Activated naive CD8-positive, alpha-beta T cell treated with anti-CD3 and anti-CD28 coated beads, Interleukin-2, amount 10 ng/mL, durations not matched to agents 7 days and 5 days (primary cell): ENCODE results near the gene NOP14. TPM values are rescaled to one million over a fixed set of nuclear protein-coding genes. Genes with fewer than 3 reads are reported as not detected.
A peak's percentile ranks its signal among the peaks of the same experiment; 100 is the strongest.
"Not testable (repeated sequence)": the region's sequence is repeated elsewhere in the genome, so short reads cannot be mapped to it uniquely, and the experiment has no call there.

Experiments
- ATAC-seq: fragments of 150-1000 bp; cut with Tn5 transposase; one replicate; pipeline ENCODE4 v1.10.0; 2021; ENCODE audit warnings: low read depth, moderate library complexity
- POLR2A ChIA-PET: fragments of 350-600 bp; sonication (Branson Sonifier 250); formaldehyde crosslinking; loops from one replicate; lab custom pipeline; 2021; ENCODE audit warnings: antibody characterized with exemption; lab: Charles Lee
- DNase-seq: peaks from one replicate; pipeline ENCODE4 v3.0.0; 2021
- H3K27ac Mint-ChIP-seq: one replicate; pipeline ENCODE4 v1.8.0; 2022; ENCODE audit warnings: mild to moderate bottlenecking, mixed read lengths
- H3K27me3 Mint-ChIP-seq: one replicate; pipeline ENCODE4 v1.8.0; 2022; ENCODE audit warnings: mild to moderate bottlenecking, moderate library complexity, mixed read lengths
- H3K36me3 Mint-ChIP-seq: one replicate; pipeline ENCODE4 v1.8.0; 2021; ENCODE audit warnings: mild to moderate bottlenecking, mixed read lengths
- H3K4me1 Mint-ChIP-seq: one replicate; pipeline ENCODE4 v1.8.0; 2021; ENCODE audit warnings: mixed read lengths
- H3K4me3 Mint-ChIP-seq: one replicate; pipeline ENCODE4 v1.8.0; 2022; ENCODE audit warnings: mild to moderate bottlenecking, moderate library complexity, mixed read lengths
- H3K9me3 Mint-ChIP-seq: one replicate; pipeline ENCODE4 v1.8.0; 2021; ENCODE audit warnings: mixed read lengths
- total RNA-seq, 2 experiments: library from RNA; stranded (reverse); gene quantifications; one replicate each; pipeline ENCODE4 v1.2.3, GENCODE V29; 2021

NOP14 gene
- total RNA-seq, 2 experiments from 2014 or later, result 36.8 to 40.3 TPM

DNA sequence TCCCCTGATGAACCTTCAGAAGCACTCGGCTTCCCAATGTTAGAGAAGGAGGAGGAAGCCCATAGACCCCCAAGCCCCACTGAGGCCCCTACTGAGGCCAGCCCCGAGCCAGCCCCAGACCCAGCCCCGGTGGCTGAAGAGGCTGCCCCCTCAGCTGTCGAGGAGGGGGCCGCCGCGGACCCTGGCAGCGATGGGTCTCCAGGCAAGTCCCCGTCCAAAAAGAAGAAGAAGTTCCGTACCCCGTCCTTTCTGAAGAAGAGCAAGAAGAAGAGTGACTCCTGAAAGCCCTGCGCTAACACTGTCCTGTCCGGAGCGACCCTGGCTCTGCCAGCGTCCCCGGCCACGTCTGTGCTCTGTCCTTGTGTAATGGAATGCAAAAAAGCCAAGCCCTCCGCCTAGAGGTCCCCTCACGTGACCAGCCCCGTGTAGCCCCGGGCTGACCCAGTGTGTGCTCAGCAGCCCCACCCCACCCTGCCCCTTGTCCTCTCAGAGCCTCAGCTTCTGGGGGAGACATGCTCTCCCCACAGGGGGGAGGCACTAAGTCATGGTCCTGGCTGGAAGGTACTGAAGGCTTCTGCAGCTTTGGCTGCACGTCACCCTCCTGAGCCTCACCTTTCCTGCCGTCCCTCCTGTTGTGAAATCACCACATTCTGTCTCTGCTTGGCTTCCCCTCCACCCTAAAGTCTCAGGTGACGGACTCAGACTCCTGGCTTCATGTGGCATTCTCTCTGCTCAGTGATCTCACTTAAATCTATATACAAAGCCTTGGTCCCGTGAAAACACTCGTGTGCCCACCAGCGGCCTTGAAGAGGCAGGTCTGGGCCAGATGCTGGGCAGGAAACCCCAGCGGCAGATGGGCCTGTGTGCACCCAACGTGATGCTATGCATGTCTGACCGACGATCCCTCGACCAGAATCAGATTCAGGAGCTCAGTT, 34.7 kb downstream of the NOP14 start:
- peaks cover 19% of the 10 kb centered on the region for H3K4me1 Mint-ChIP-seq
- no peak overlapping the region for H3K4me3 Mint-ChIP-seq
- no peaks in the 10 kb centered on the region for H3K27me3 Mint-ChIP-seq
- DNase-seq, result peak; percentile 23
- POLR2A ChIA-PET, result no interaction called here
- H3K36me3 Mint-ChIP-seq, result peaks cover 16% of the 10 kb centered on the region
- no peaks in the 10 kb centered on the region for H3K9me3 Mint-ChIP-seq
- no peak for ATAC-seq
- peak overlapping the region; percentile 54 for H3K27ac Mint-ChIP-seq

DNA sequence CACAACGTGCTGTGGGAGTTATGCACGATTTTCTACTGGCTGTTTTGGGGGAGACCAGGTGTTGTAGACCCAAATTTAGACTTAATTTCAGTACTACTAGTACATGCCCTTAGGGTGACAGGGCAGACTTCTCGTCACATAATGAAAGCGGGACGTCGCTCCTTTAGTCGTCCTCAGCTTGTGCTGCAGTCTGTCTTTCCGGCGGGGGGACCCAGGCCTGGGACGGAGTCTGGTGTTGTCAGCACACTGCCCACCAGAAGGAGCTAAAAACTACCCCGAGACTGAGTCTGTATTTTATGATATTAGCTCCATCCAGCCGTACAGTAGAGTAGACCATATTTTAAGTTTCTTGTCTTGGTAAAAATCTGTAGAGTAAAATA, 35.5 kb downstream of the NOP14 start:
- H3K36me3 Mint-ChIP-seq, result peaks cover 15% of the 10 kb centered on the region
- no peak overlapping the region for H3K4me3 Mint-ChIP-seq
- peak overlapping the region; percentile 54 for H3K27ac Mint-ChIP-seq
- no peaks in the 10 kb centered on the region for H3K9me3 Mint-ChIP-seq
- H3K4me1 Mint-ChIP-seq, result peaks cover 17% of the 10 kb centered on the region
- DNase-seq (peak; percentile 4), ATAC-seq (no peak)
- POLR2A ChIA-PET, result no interaction called here
- no peaks in the 10 kb centered on the region for H3K27me3 Mint-ChIP-seq

DNA sequence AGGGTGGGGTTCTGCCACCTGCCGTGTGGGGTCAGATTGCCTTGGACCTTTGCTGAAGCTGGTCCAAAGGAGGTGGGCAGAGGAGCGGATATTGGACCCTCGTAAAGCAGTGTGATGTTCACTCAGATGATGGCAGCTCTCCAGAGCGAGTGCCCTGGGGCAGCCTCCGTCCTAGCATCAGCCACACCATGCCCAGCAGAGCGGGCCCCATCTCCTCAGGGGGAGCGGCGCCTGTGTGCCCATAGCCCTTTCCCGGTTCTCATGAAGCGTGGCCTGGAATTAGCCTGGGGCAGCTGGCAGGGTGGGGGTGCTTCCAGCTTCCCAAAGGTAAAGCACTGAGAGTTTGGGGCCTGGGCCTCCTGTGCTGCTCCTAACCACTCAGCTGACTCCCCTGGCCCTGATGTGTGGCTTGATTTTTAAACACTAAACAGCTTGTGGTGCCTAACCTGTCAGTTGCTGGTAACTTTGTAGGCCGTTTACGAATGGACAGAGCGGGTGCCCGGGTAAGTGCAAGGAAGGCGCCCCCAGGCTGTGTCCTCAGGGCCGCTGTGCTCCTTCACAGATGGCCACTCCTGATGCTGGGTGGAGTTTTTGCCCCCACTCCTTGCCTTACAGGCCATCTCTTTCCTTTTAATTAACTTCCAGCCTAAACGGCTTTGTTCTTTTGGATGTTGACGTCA, 36.0 kb downstream of the NOP14 start:
- H3K4me3 Mint-ChIP-seq, result no peak overlapping the region
- peaks cover 18% of the 10 kb centered on the region for H3K36me3 Mint-ChIP-seq
- no peaks in the 10 kb centered on the region for H3K9me3 Mint-ChIP-seq
- ATAC-seq, result no peak
- H3K27ac Mint-ChIP-seq, result no peak overlapping the region
- peaks cover 20% of the 10 kb centered on the region for H3K4me1 Mint-ChIP-seq
- DNase-seq, result peak; percentile 21
- POLR2A ChIA-PET, result no interaction called here
- H3K27me3 Mint-ChIP-seq, result no peaks in the 10 kb centered on the region

DNA sequence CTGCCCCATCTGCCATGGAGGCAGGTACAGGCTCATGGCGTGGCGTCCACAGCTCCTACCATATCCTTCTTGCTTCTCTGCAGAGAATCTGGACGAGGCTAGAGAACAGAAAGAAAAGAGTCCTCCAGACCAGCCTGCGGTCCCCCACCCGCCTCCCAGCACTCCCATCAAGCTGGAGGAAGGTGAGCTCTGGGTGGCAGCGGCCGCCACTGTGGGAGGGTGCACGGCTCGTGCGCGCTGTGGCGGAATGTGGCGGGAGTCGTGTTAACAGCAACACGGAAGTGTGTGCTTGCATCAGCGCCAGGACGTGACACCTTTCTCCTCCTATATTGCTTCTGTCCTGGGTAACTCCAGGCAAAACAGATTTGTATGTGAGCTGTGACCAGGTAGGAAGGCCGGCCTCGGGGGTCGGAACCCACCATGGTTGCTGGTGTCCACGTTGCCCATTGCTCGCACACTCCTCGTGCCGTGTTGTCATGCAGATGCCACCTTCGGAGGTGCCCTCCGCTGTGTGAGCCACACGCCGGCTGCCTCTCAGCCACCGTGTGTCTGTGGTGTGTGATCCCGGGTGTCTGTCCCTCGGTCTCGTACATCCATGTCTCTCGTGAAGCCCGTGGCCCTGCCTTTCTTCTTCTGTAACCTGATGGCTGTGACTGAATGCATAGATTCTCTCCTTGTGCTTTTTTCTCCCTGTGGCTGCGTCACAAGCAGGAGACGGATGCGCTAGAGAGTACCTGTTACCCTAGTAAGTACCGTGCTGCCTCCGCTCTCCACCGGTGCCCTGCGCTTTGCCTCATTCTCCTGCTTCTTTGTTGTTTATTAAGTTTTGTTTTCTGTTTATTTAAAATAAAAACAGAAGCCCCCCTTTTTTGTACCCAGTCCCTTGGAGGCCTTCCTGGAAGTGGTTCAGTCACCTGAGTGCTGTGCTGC, 37.0 kb downstream of the NOP14 start:
- Mint-ChIP-seq H3K27ac (no peak overlapping the region), H3K9me3 (no peaks in the 10 kb centered on the region), H3K27me3 (no peaks in the 10 kb centered on the region), H3K4me3 (no peak overlapping the region), H3K36me3 (peaks cover 25% of the 10 kb centered on the region), H3K4me1 (peaks cover 23% of the 10 kb centered on the region)
- POLR2A ChIA-PET, result no interaction called here
- DNase-seq (peak; percentile 16), ATAC-seq (no peak)

DNA sequence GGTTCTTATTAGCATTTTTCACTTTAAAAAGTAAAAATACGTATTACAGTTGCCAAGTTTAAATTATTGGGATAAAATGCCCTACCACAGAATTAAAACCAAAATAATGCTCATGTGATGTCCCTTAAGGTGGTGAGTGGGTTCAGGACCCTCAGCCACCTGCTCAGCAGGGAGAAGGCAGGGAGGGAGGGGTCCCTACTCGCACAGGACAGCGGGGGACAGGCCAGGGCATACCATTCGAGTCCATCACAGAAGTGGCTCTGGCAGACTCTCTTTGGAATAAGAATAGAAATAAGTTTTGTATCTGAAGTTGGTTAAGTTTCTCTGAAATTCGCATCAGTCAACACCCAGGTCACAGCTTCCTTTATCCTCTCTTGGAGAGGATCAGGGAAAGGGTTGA, 37.7 kb downstream of the NOP14 start:
- H3K4me1 Mint-ChIP-seq, result peaks cover 28% of the 10 kb centered on the region
- no peak overlapping the region for H3K27ac Mint-ChIP-seq
- no peaks in the 10 kb centered on the region for H3K9me3 Mint-ChIP-seq
- peaks cover 29% of the 10 kb centered on the region for H3K36me3 Mint-ChIP-seq
- POLR2A ChIA-PET, result no interaction called here
- H3K4me3 Mint-ChIP-seq, result no peak overlapping the region
- ATAC-seq (no peak), DNase-seq (peak; percentile 10)
- no peaks in the 10 kb centered on the region for H3K27me3 Mint-ChIP-seq

DNA sequence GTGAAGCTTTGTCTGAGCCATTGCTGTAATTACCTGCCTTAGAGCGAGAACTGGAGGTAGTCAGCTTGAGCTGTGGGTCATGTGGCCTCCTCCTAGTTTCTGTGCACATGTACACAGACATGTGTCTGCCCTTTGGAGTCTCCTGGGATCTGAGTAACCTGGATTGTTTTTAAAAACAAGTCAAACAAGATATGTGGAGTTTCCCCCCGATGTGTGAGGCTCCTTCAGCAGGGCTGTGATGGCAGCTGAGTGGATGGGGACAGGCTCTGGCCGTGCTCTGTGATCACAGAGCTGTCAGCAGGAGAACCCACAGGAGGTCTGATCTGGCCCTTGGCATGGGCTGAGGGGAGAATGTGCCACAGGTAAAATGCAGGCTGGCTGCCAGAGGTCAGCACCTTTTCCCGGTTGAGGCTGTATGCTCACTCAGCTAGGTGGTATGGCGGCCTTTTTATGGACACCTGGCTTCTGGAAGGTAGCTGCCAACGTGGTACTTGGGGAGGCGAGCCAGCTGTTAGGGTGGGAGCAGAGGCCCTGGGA, 38.4 kb downstream of the NOP14 start:
- no peak overlapping the region for H3K4me3 Mint-ChIP-seq
- H3K27me3 Mint-ChIP-seq, result no peaks in the 10 kb centered on the region
- ATAC-seq (no peak), DNase-seq (peak; percentile 15)
- peaks cover 30% of the 10 kb centered on the region for H3K4me1 Mint-ChIP-seq
- peaks cover 4% of the 10 kb centered on the region for H3K9me3 Mint-ChIP-seq
- POLR2A ChIA-PET, result no interaction called here
- peak overlapping the region; percentile 70 for H3K27ac Mint-ChIP-seq
- H3K36me3 Mint-ChIP-seq, result peaks cover 36% of the 10 kb centered on the region

DNA sequence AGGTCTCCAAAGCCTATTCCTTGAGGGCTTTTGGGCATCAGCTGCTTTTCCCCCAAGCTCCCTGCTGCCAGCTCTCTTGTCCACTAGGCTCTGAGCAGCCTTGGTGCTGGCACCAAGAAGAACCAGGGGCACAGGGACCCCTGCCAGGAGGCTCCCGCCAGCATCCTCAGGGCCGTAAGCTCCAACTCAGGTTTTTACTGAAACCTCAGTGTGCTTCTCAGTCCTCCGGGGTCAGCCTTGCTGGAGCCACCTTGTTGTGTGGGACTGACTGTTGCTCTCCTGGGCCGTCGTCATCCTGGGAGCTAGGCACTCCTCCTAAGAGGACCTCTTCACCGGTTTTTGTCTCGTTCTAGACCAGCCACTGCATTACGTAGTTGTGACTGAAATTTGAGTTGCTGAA, 38.9 kb downstream of the NOP14 start:
- H3K4me3 Mint-ChIP-seq, result no peak overlapping the region
- H3K9me3 Mint-ChIP-seq, result peaks cover 5% of the 10 kb centered on the region
- H3K27ac Mint-ChIP-seq, result no peak overlapping the region
- H3K36me3 Mint-ChIP-seq, result peaks cover 41% of the 10 kb centered on the region
- peaks cover 30% of the 10 kb centered on the region for H3K4me1 Mint-ChIP-seq
- POLR2A ChIA-PET, result interaction anchor here (1.2 to 2.0 kb wide), 2 partner anchors 12 kb away, joined by 3 to 12 read pairs; no protein-coding TSS in a partner anchor
- DNase-seq, result peak; percentile 19
- no peak for ATAC-seq
- H3K27me3 Mint-ChIP-seq, result no peaks in the 10 kb centered on the region

DNA sequence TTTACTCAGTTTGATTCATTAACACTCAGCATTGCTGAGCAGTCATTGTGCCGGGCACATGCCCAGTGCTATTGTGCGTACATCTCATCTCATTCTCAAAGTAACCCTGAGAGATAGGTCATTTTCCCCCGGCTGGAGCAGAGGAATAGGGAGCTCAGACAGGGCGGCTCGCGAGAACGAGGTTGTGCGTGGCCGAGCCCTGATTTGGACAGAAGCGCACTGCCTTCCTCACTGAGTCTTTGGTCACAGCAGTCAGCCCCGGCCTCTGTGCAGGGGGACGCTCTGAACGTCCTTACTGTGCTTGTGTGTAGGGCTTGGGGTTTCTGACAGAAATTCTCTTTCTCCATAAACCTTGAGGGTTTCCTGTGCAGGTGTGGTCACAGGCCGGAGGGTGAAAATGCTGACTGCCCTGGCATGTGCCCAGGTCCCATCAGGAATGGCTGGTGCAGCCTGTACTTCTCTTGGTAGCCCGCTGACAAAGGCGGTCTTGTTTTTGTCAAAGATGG, 39.5 kb downstream of the NOP14 start:
- peak overlapping the region; percentile 76 for H3K27ac Mint-ChIP-seq
- H3K4me1 Mint-ChIP-seq, result peaks cover 30% of the 10 kb centered on the region
- peaks cover 43% of the 10 kb centered on the region for H3K36me3 Mint-ChIP-seq
- H3K4me3 Mint-ChIP-seq, result peak overlapping the region; percentile 35
- DNase-seq, result peak; percentile 23
- no peak for ATAC-seq
- POLR2A ChIA-PET, result interaction anchor here (0.6 to 2.0 kb wide), 3 partner anchors 12 to 1214 kb away, joined by 3 to 12 read pairs (median 4); no protein-coding TSS in a partner anchor
- no peaks in the 10 kb centered on the region for H3K27me3 Mint-ChIP-seq
- peaks cover 5% of the 10 kb centered on the region for H3K9me3 Mint-ChIP-seq

DNA sequence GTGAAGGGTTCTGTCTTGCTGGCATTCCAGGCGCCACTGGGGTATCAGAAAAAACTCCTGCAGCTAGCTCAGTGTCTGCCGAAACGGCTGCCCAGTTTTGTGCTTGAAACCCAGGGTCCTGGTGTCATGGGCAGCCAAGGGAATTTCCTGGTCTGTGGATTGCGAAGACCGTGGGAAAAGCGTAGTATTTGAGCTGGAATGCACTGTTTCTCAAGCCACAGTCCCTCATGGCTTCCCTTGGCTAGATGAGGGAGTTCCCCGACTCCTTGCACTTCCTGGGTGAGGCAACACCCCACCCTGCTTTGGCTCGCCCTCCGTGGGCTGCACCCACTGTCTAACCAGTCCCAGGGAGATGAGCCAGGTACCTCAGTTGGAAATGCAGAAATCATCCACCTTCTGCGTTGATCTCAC, 40.1 kb downstream of the NOP14 start:
- Mint-ChIP-seq H3K27ac (peak overlapping the region; percentile 76), H3K4me3 (peak overlapping the region; percentile 35), H3K27me3 (no peaks in the 10 kb centered on the region), H3K36me3 (peaks cover 49% of the 10 kb centered on the region), H3K9me3 (peaks cover 5% of the 10 kb centered on the region), H3K4me1 (peaks cover 30% of the 10 kb centered on the region)
- POLR2A ChIA-PET, result interaction anchor here (0.6 to 2.0 kb wide), 4 partner anchors 9 to 1213 kb away, joined by 3 to 12 read pairs (median 4); no protein-coding TSS in a partner anchor
- no peak for DNase-seq
- no peak for ATAC-seq

DNA sequence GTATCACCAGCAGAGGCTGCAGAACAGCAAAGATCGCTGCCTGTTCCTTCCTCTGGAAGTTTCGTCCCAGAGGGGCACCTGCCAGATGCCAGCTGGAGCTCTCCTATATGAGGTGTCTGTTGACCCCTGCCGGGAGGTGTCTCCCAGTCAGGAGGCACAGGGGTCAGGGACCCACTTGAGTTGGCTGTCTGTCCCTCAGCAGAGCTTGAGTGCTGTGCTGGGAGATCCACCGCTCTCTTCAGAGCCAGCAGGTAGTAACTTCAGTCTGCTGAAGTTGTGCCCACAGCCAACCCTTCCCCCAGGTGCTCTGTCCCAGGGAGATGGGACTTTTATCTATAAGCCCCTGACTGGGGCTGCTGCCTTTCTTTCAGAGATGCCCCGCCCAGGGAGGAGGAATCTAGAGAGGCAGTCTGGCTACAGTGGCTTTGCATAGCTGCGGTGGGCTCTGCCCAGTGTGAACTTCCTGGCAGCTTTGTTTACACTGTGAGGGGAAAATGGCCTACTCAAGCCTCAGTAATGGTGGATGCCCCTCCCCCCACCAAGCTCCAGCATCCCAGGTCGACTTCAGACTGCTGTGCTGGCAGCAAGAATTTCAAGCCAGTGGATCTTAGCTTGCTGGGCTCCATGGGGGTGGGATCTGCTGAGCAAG, 40.6 kb downstream of the NOP14 start:
- H3K27ac Mint-ChIP-seq, result peak overlapping the region; percentile 18
- peak; percentile 49 for DNase-seq
- H3K4me1 Mint-ChIP-seq, result peaks cover 30% of the 10 kb centered on the region
- ATAC-seq, H3K27me3 Mint-ChIP-seq, H3K9me3 Mint-ChIP-seq: not testable (repeated sequence)
- POLR2A ChIA-PET, result interaction anchor here (0.9 to 2.0 kb wide), 2 partner anchors 9 to 13 kb away, joined by 3 to 12 read pairs; no protein-coding TSS in a partner anchor
- peak overlapping the region; percentile 9 for H3K4me3 Mint-ChIP-seq
- H3K36me3 Mint-ChIP-seq, result peaks cover 50% of the 10 kb centered on the region

DNA sequence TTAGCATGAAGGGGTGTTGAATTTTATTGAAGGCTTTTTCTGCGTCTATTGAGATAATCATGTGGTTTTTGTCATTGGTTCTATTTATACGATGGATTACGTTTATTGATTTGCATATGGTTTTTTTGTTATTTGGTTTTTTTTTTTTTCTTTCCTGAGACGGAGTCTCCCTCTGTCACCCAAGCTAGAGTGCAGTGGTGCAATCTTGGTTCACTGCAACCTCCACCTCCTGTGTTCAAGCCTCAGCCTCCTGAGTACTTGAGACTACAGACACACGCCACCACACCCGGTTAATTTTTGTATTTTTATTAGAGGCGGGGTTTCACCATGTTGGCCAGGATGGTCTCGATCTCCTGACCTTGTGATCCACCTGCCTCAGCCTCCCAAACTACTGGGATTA, 44.5 kb downstream of the NOP14 start:
- H3K27me3 Mint-ChIP-seq, ATAC-seq, H3K27ac Mint-ChIP-seq, H3K9me3 Mint-ChIP-seq, POLR2A ChIA-PET, DNase-seq, H3K4me3 Mint-ChIP-seq: not testable (repeated sequence)
- Mint-ChIP-seq H3K4me1 (peaks cover 40% of the 10 kb centered on the region), H3K36me3 (peaks cover 79% of the 10 kb centered on the region)

DNA sequence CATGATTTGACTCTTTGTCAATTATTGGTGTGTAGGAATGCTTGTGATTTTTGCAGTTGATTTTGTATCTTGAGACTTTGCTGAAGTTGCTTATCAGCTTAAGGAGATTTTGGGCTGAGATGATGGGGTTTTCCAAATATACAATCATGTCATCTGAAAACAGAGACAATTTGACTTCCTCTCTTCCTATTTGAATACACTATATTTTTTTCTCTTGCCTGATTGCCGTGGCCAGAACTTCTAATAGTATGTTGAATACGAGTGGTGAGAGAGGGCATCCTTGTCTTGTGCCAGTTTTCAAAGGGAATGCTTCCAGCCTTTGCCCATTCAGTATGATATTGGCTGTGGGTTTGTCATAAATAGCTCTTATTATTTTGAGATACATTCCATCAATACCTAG, 44.9 kb downstream of the NOP14 start:
- H3K27me3 Mint-ChIP-seq, H3K27ac Mint-ChIP-seq, ATAC-seq, DNase-seq, H3K9me3 Mint-ChIP-seq, H3K4me3 Mint-ChIP-seq, POLR2A ChIA-PET: not testable (repeated sequence)
- peaks cover 36% of the 10 kb centered on the region for H3K4me1 Mint-ChIP-seq
- peaks cover 75% of the 10 kb centered on the region for H3K36me3 Mint-ChIP-seq
